ENCODE results near the gene KRT6A. TPM values are rescaled to one million over a fixed set of nuclear protein-coding genes. Genes with fewer than 3 reads are reported as not detected.
"Not testable (repeated sequence)": the region's sequence is repeated elsewhere in the genome, so short reads cannot be mapped to it uniquely, and the experiment has no call there.

Gene KRT6A
- total and polyA plus RNA-seq, 2 of the 8 experiments (the other 6 are each of a cell fraction or from before 2014, with no cell fraction given): 0.11 TPM; not detected in 1

DNA sequence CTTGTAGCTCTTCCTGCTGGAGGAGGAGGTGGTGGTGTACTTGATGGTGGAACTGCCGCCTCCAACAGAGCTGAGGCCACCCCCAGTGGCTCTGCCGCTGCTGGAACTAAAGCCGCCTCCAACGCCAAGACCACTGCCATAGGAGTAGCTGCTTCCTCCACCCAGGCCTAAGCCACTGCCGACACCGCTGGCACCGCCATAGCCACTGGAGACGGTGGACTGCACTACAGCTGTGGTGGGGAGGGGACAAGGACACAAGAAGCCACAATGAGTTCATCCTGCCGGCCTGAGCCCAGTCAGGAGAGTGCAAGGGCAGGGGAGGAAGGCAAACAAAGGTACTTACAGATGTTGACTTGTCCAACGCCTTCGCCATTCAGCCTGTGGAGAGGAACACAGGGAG, 45.9 kb downstream of the KRT6A start:
- H3K27me3 ChIP-seq (replicated peaks in 1 of 4; ENCODE audit: control insufficient read depth in 3 of 4, extremely low read depth in 1 of 4, insufficient read depth in 3 of 4, low read length in 3 of 4); H4K8ac ChIP-seq (ENCODE audit: extremely low read depth, insufficient read depth, low read length); H3K9me3 ChIP-seq (ENCODE audit: insufficient read depth in 2 of 2, low read depth in 1 of 2, low read length in 1 of 2); H3K79me2 ChIP-seq (ENCODE audit: control insufficient read depth in 1 of 2, insufficient read depth in 2 of 2, low read length in 2 of 2); H3K14ac ChIP-seq (ENCODE audit: insufficient read length); H3K56ac ChIP-seq (replicated peaks; ENCODE audit: insufficient read length, low read depth, low read length); H4K5ac ChIP-seq (ENCODE audit: insufficient read length, low read depth, low read length); H3K9ac ChIP-seq (replicated peaks in 1 of 4; ENCODE audit: extremely low read depth in 1 of 4, low read depth in 3 of 4, low read length in 3 of 4); H2BK5ac ChIP-seq (ENCODE audit: low read depth, low read length); H3K23ac ChIP-seq (ENCODE audit: insufficient read length); H4K20me1 ChIP-seq (replicated peaks in 1 of 2; ENCODE audit: control insufficient read depth in 1 of 2, insufficient read depth in 2 of 2, low read length in 2 of 2); H3K27ac ChIP-seq (ENCODE audit: low read depth, low read length); H3K4me3 ChIP-seq (ENCODE audit: extremely low read depth in 1 of 4, insufficient read depth in 2 of 4, low read depth in 3 of 4, low read length in 4 of 4); H3K4me1 ChIP-seq (replicated peaks in 1 of 4; ENCODE audit: control insufficient read depth in 3 of 4, insufficient read depth in 4 of 4, low read length in 3 of 4); H4K91ac ChIP-seq (replicated peaks; ENCODE audit: insufficient read length, low read length); H2AK5ac ChIP-seq (ENCODE audit: low read depth, low read length); H3K4me2 ChIP-seq (ENCODE audit: insufficient read depth in 1 of 2, low read depth in 2 of 2, low read length in 2 of 2); DNase-seq (ENCODE audit: low read depth in 1 of 2, low spot score in 2 of 2); H3K23me2 ChIP-seq (ENCODE audit: low read depth, low read length); POLR2A ChIA-PET (ENCODE audit: partially characterized antibody); H2BK120ac ChIP-seq (replicated peaks; ENCODE audit: low read depth, low read length); H3K79me1 ChIP-seq (ENCODE audit: low read depth, low read length); H2AFZ ChIP-seq (ENCODE audit: low read length); H2BK20ac ChIP-seq (ENCODE audit: low read length); FAIRE-seq; H2BK15ac ChIP-seq (ENCODE audit: low read length); H2BK12ac ChIP-seq (ENCODE audit: low read depth, low read length); H3K4ac ChIP-seq (replicated peaks; ENCODE audit: insufficient read length, low read depth, low read length); H3K36me3 ChIP-seq (ENCODE audit: control insufficient read depth in 2 of 4, insufficient read depth in 4 of 4, low read length in 3 of 4); H3K18ac ChIP-seq (ENCODE audit: extremely low read depth, low read length): not testable (repeated sequence)
- CTCF ChIA-PET (ENCODE audit: partially characterized antibody): interaction anchor here (0.8 to 1.5 kb wide), 3 partner anchors 14 to 534 kb away, joined by 3 to 4 read pairs (median 4); partner anchors contain the start of gene KRT5
- WGBS, 2 experiments (ENCODE audit: extremely low coverage in 1 of 2, insufficient coverage in 1 of 2, insufficient read length in 1 of 2, insufficient replicate concordance in 2 of 2, low coverage in 1 of 2, low lambda C conversion rate in 2 of 2, missing lambda C conversion rate in 1 of 2): 95% methylated on average over 10 of the region's 11 CpGs; no CpG with 5 or more reads in 1 of the 2 experiments
